SK-N-SH (cell line): ENCODE measurements around the gene RFX5. TPM values are rescaled to one million over a fixed set of nuclear protein-coding genes. Genes with fewer than 3 reads are reported as not detected.
"Not testable (repeated sequence)": the region's sequence is repeated elsewhere in the genome, so short reads cannot be mapped to it uniquely, and the experiment has no call there.

Experiments
- CTCF ChIA-PET: fragments of 300-600, 350-600 bp; formaldehyde crosslinking; extraction: SDS; loops from one replicate; lab custom pipeline; 2021; lab: Yijun Ruan, JAX
- POLR2A ChIA-PET: fragments of 350-600 bp; sonication (Branson Sonifier 250); formaldehyde crosslinking; extraction: SDS; loops from one replicate; lab custom pipeline; 2020; ENCODE audit warnings: antibody characterized with exemption, inconsistent platforms; lab: Yijun Ruan, JAX
- DNase-seq: peaks from one replicate; pipeline ENCODE4 v3.0.0; 2012
- H2AFZ ChIP-seq: fragments of 200-600 bp; sonication (generic); 2 replicates; pipeline ENCODE4 v1.8.1; 2016; ENCODE audit warnings: antibody characterized with exemption, mild to moderate bottlenecking, low read depth
- H3F3A ChIP-seq: fragments of 200-600 bp; sonication (generic); replicated peaks from 2 replicates; pipeline ENCODE3; 2016; ENCODE audit warnings: antibody characterized with exemption, mild to moderate bottlenecking; ENCODE audit not compliant: insufficient read depth
- H3K27ac ChIP-seq, 2 experiments: fragments of 200-500 bp in 1 of 2; fragments of 200-600 bp in 1 of 2; sonication (Bioruptor generic) in 1 of 2; sonication (generic), shearing (Covaris generic) in 1 of 2; 2 replicates each; pipeline versions ENCODE4 v1.5.1 to v1.6.1; 2014 to 2016; ENCODE audit warnings: low read depth in 2 of 2, inconsistent platforms in 1 of 2, low read length in 1 of 2, mild to moderate bottlenecking in 1 of 2, mixed read lengths in 1 of 2
- H3K27me3 ChIP-seq: fragments of 200-600 bp; sonication (generic), shearing (Covaris generic); 2 replicates; pipeline ENCODE4 v1.6.1; 2016; ENCODE audit warnings: mixed run types; ENCODE audit not compliant: insufficient read depth
- H3K36me3 ChIP-seq, 2 experiments: fragments of 200-500 bp in 1 of 2; fragments of 200-600 bp in 1 of 2; sonication (Bioruptor generic) in 1 of 2; sonication (generic) in 1 of 2; replicated peaks in 1 of 2; 2 replicates each; pipeline versions ENCODE3 to v1.5.1; 2014 to 2016; ENCODE audit warnings: low read length in 1 of 2, mild to moderate bottlenecking in 1 of 2; ENCODE audit not compliant: insufficient read depth in 2 of 2, control insufficient read depth in 1 of 2
- H3K4me1 ChIP-seq, 2 experiments: fragments of 200-500 bp in 1 of 2; fragments of 200-600 bp in 1 of 2; sonication (Bioruptor generic) in 1 of 2; sonication (generic), shearing (Covaris generic) in 1 of 2; 2 replicates each; pipeline versions ENCODE4 v1.5.1 to v1.6.1; 2014 to 2016; ENCODE audit warnings: low read depth in 1 of 2, low read length in 1 of 2, mixed run types in 1 of 2; ENCODE audit not compliant: insufficient read depth in 2 of 2, control insufficient read depth in 1 of 2
- H3K4me2 ChIP-seq: fragments of 200-600 bp; sonication (generic), shearing (Covaris generic); 2 replicates; pipeline ENCODE4 v1.6.1; 2017; ENCODE audit warnings: mixed run types
- H3K4me3 ChIP-seq, 2 experiments: fragments of 200-500 bp in 1 of 2; fragments of 200-600 bp in 1 of 2; sonication (Bioruptor generic) in 1 of 2; sonication (generic), shearing (Covaris generic) in 1 of 2; 2 replicates each; pipeline versions ENCODE4 v1.5.1 to v1.8.1; 2014 to 2016; ENCODE audit warnings: low read depth in 2 of 2, inconsistent platforms in 1 of 2, low read length in 1 of 2, mild to moderate bottlenecking in 1 of 2, mixed read lengths in 1 of 2, moderate library complexity in 1 of 2
- H3K79me2 ChIP-seq: fragments of 200-600 bp; sonication (generic); 2 replicates; pipeline ENCODE4 v1.8.1; 2017; ENCODE audit warnings: mild to moderate bottlenecking; ENCODE audit not compliant: insufficient read depth
- H3K9ac ChIP-seq: fragments of 200-600 bp; sonication (generic); 2 replicates; pipeline ENCODE4 v1.6.1; 2017; ENCODE audit warnings: mixed run types
- H3K9me2 ChIP-seq: fragments of 200-600 bp; sonication (generic); 2 replicates; pipeline ENCODE4 v1.6.1; 2017; ENCODE audit warnings: mixed run types
- H3K9me3 ChIP-seq: fragments of 200-600 bp; sonication (generic); 2 replicates; pipeline ENCODE4 v1.6.1; 2017; ENCODE audit warnings: mixed run types, mild to moderate bottlenecking, moderate library complexity
- H4K20me1 ChIP-seq: fragments of 200-600 bp; sonication (generic); 2 replicates; pipeline ENCODE4 v1.6.1; 2017; ENCODE audit warnings: mild to moderate bottlenecking, mixed run types; ENCODE audit not compliant: insufficient read depth
- CHD2 ChIP-seq: fragments of 150-350 bp; IDR thresholded peaks from 2 replicates; pipeline ENCODE4 v1.6.1; 2018; ENCODE audit warnings: low read length; ENCODE audit not compliant: partially characterized antibody
- EP300 ChIP-seq, 2 experiments: IDR thresholded peaks; 2 replicates each; pipeline versions ENCODE4 v1.4.0 to v1.6.1; 2012; ENCODE audit warnings: borderline replicate concordance in 1 of 2, low read depth in 1 of 2, low read length in 1 of 2
- FOXM1 ChIP-seq: IDR thresholded peaks from 2 replicates; pipeline ENCODE4 v1.4.0; 2012; ENCODE audit warnings: low read depth, mild to moderate bottlenecking
- GABPA ChIP-seq: IDR thresholded peaks from 2 replicates; pipeline ENCODE4 v1.4.0; 2012; ENCODE audit warnings: low read depth, mild to moderate bottlenecking
- MAX ChIP-seq: IDR thresholded peaks from 2 replicates; pipeline ENCODE4 v1.4.0; 2012; ENCODE audit warnings: low read depth
- MXI1 ChIP-seq: IDR thresholded peaks from 2 replicates; pipeline ENCODE4 v1.6.1; 2012; ENCODE audit warnings: mild to moderate bottlenecking, low read depth, low read length, improper control_type of control experiment
- NRF1 ChIP-seq: IDR thresholded peaks from 2 replicates; pipeline ENCODE4 v1.6.1; 2012; ENCODE audit warnings: low read depth, mild to moderate bottlenecking, low read length
- RCOR1 ChIP-seq: fragments of 150-350 bp; IDR thresholded peaks from 2 replicates; pipeline ENCODE4 v1.6.1; 2017; ENCODE audit warnings: antibody characterized with exemption, low read length
- RFX5 ChIP-seq: IDR thresholded peaks from 2 replicates; pipeline ENCODE4 v1.6.1; 2012; ENCODE audit warnings: mild to moderate bottlenecking, improper control_type of control experiment, low read length
- RXRA ChIP-seq: IDR thresholded peaks from 2 replicates; pipeline ENCODE4 v1.4.0; 2012; ENCODE audit warnings: low read depth, mild to moderate bottlenecking, borderline replicate concordance
- TCF12 ChIP-seq: IDR thresholded peaks from 2 replicates; pipeline ENCODE4 v1.4.0; 2012
- TEAD4 ChIP-seq: IDR thresholded peaks from 2 replicates; pipeline ENCODE4 v1.4.0; 2012; ENCODE audit warnings: mild to moderate bottlenecking, borderline replicate concordance; ENCODE audit not compliant: insufficient read depth
- WGBS: methylation state at CpG from one replicate; pipeline ENCODE4 v1.1.6; 2017; ENCODE audit warnings: low lambda C conversion rate; 5-methylcytosine and 5-hydroxymethylcytosine counted together
- polyA plus RNA-seq, 3 experiments: library from polyadenylated mRNA; depleted of rRNA; stranded (reverse); fragments of >200 nt; gene quantifications; 2 replicates each; pipeline ENCODE4 v1.2.3, GENCODE V29; 2012
- TF ChIP-seq, protein P1 (sequence below): IDR thresholded peaks from 2 replicates; pipeline ENCODE4 v1.6.1; 2012; ENCODE audit warnings: mild to moderate bottlenecking, low read depth, low read length, moderate library complexity
- TF ChIP-seq, protein P2 (sequence below): IDR thresholded peaks from 2 replicates; pipeline ENCODE4 v1.4.0; 2012; ENCODE audit warnings: low read depth, borderline replicate concordance

The RFX5 gene
- polyA plus RNA-seq (2012; rRNA removed), result 29.1 and 49.0 TPM in 2 replicates
- polyA plus RNA-seq (2012; cell fraction: cytosol; rRNA removed), result 31.1 and 32.7 TPM in 2 replicates
- 70.3 and 111 TPM in 2 replicates for polyA plus RNA-seq (2012; cell fraction: nucleus; rRNA removed)

GRCh38 chr1:151346769-151347522 lies at the start of gene RFX5:
TSS of gene RFX5 (minus strand) at chr1:151347252. CDS start at chr1:151346320, 932 bp downstream.
- Histone ChIP-seq H3K4me2 (peak within 1 kb of the TSS; percentile 80), H3K79me2 (peaks cover 7% of the 10 kb centered on the region), H3K9me2 (no peaks in the 10 kb centered on the region), H3K27ac (peak within 1 kb of the TSS; percentile 83 to 99), H3K4me1 (peaks cover 8 to 13% of the 10 kb centered on the region in 2 experiments; a peak in 2 of 4 replicates), H3F3A (no peaks in the 10 kb centered on the region), H3K9me3 (no peaks in the 10 kb centered on the region), H3K4me3 (peak within 1 kb of the TSS; percentile 70 to 71), H3K36me3 (peaks cover 6 to 31% of the 10 kb centered on the region in 2 experiments), H3K9ac (peak within 1 kb of the TSS; percentile 80), H3K27me3 (no peaks in the 10 kb centered on the region), H4K20me1 (no peaks in the 10 kb centered on the region), H2AFZ (peak within 1 kb of the TSS; percentile 85)
- 1% methylated on average over 38 of the region's 38 CpGs for WGBS
- ChIA-PET POLR2A (interaction anchor here (0.7 to 1.2 kb wide), 3 partner anchors 52 to 92 kb away, joined by 3 to 5 read pairs (median 4); partner anchors contain the start of genes PSMB4 and PSMD4), CTCF (interaction anchor here (0.8 kb wide), 1 partner anchor 45 kb away, joined by 3 read pairs; no protein-coding TSS in a partner anchor)
- TF ChIP-seq RCOR1 (0 out of 2 replicates have a peak, but pooled peaks have one; percentile 8), FOXM1 (no peak), RXRA (no peak; the same call in 1 of the 2 replicates), RFX5 (peak; percentile 98), NRF1 (0 out of 2 replicates have a peak, but pooled peaks have one; percentile 9), GABPA (peak; percentile 41), TCF12 (no peak), MAX (peak; percentile 80), CHD2 (peak; percentile 95), TEAD4 (no peak), MXI1 (peak; percentile 86), EP300 (IDR thresholded peaks at IDR 0.05; ENCODE audit: borderline replicate concordance in 1 of 2, low read depth in 1 of 2, low read length in 1 of 2) (0 out of 4 replicates have a peak, but pooled peaks of 1 of the 2 experiments have one; percentile 8)
- TF ChIP-seq, protein P1, sequence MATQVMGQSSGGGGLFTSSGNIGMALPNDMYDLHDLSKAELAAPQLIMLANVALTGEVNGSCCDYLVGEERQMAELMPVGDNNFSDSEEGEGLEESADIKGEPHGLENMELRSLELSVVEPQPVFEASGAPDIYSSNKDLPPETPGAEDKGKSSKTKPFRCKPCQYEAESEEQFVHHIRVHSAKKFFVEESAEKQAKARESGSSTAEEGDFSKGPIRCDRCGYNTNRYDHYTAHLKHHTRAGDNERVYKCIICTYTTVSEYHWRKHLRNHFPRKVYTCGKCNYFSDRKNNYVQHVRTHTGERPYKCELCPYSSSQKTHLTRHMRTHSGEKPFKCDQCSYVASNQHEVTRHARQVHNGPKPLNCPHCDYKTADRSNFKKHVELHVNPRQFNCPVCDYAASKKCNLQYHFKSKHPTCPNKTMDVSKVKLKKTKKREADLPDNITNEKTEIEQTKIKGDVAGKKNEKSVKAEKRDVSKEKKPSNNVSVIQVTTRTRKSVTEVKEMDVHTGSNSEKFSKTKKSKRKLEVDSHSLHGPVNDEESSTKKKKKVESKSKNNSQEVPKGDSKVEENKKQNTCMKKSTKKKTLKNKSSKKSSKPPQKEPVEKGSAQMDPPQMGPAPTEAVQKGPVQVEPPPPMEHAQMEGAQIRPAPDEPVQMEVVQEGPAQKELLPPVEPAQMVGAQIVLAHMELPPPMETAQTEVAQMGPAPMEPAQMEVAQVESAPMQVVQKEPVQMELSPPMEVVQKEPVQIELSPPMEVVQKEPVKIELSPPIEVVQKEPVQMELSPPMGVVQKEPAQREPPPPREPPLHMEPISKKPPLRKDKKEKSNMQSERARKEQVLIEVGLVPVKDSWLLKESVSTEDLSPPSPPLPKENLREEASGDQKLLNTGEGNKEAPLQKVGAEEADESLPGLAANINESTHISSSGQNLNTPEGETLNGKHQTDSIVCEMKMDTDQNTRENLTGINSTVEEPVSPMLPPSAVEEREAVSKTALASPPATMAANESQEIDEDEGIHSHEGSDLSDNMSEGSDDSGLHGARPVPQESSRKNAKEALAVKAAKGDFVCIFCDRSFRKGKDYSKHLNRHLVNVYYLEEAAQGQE, result 0 out of 2 replicates have a peak, but pooled peaks have one; percentile 50
- TF ChIP-seq, protein P2, sequence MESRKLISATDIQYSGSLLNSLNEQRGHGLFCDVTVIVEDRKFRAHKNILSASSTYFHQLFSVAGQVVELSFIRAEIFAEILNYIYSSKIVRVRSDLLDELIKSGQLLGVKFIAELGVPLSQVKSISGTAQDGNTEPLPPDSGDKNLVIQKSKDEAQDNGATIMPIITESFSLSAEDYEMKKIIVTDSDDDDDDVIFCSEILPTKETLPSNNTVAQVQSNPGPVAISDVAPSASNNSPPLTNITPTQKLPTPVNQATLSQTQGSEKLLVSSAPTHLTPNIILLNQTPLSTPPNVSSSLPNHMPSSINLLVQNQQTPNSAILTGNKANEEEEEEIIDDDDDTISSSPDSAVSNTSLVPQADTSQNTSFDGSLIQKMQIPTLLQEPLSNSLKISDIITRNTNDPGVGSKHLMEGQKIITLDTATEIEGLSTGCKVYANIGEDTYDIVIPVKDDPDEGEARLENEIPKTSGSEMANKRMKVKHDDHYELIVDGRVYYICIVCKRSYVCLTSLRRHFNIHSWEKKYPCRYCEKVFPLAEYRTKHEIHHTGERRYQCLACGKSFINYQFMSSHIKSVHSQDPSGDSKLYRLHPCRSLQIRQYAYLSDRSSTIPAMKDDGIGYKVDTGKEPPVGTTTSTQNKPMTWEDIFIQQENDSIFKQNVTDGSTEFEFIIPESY, result no peak
- DNase-seq, result peak; percentile 90

DNA sequence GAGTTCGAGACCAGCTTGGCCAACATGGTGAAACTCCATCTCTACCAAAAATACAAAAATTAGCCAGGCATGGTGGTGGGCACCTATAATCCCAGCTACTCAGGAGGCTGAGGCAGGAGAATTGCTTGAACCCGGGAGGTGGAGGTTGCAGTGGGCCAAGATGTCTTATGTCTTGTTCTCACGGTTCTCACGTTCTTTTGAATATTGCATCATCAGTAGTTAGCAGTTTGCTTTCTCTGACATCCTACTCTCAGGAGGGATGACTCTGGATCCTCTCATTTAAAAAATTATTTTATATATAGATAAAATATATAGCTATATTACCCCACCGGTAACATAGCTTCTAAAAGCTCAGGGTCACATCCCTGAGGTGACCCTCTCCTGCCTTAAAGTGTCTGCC lies 49.2 kb upstream of the RFX5 start:
- not testable (repeated sequence) for H3K4me3 ChIP-seq, H2AFZ ChIP-seq, H3K36me3 ChIP-seq, H3K27ac ChIP-seq, H3K9me3 ChIP-seq, DNase-seq, H4K20me1 ChIP-seq, H3K9me2 ChIP-seq, H3K27me3 ChIP-seq, H3K9ac ChIP-seq, H3F3A ChIP-seq, H3K4me2 ChIP-seq
- ChIA-PET POLR2A (interaction anchor here (1.1 kb wide), 1 partner anchor 11 kb away, joined by 3 read pairs; no protein-coding TSS in a partner anchor), CTCF (interaction anchor here (1.1 to 1.7 kb wide), 2 partner anchors 56 to 88 kb away, joined by 3 to 18 read pairs; no protein-coding TSS in a partner anchor)
- 72% methylated on average over 4 of the region's 5 CpGs for WGBS
- H3K4me1 ChIP-seq, result peaks cover 8 to 10% of the 10 kb centered on the region in 2 experiments; a peak in 3 of 4 replicates
- peaks cover 20% of the 10 kb centered on the region for H3K79me2 ChIP-seq
